Measurements from ENCODE around the gene MS4A15. TPM values are rescaled to one million over a fixed set of nuclear protein-coding genes. Genes with fewer than 3 reads are reported as not detected.

MS4A15 gene
- total RNA-seq, 1 donor from 2014 or later: not detected

DNA sequence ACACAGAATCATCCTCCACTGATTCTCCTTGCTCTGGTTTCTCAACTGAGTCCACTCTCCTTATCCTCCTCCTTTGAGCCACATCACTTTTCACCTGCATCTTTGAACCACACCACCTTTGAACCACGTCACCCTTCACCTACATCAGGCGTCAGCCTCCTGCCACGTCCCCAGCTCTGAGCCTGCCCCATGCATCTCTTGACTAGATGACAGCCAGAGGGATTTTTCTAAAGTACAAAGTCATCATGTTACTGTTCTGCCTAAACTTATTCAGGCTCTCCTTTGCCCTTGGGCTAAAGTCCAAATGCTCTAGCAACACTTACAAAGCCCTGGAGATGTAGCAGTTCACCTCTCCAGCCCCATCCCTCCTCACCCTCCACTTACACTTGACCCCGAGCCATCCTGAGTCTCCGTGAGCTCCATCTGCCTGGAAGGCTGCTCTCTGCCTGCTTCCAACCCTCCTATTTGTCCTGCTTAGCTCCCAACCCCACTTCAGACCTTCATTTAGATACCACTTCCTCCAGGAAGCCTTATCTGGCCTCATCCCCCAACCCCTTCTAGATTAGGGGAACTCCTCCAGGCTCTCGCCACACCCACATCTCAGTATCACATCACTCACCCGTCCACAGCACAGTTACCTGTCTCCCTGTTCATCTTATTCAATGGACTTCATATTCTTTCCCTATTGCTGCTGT lies 24.8 kb downstream of the MS4A15 start:
- DNase-seq (ENCODE audit: low spot score, unreplicated experiment): no peak
- Mint-ChIP-seq H3K36me3 (ENCODE audit: insufficient read depth) (no peaks in the 10 kb centered on the region), H3K27me3 (peaks cover 7% of the 10 kb centered on the region), H3K27ac (no peak overlapping the region), H3K4me3 (ENCODE audit: low read depth) (no peak overlapping the region), H3K9me3 (ENCODE audit: low read depth) (no peaks in the 10 kb centered on the region), H3K4me1 (ENCODE audit: low read depth) (no peaks in the 10 kb centered on the region)
- TF ChIP-seq, protein P1, sequence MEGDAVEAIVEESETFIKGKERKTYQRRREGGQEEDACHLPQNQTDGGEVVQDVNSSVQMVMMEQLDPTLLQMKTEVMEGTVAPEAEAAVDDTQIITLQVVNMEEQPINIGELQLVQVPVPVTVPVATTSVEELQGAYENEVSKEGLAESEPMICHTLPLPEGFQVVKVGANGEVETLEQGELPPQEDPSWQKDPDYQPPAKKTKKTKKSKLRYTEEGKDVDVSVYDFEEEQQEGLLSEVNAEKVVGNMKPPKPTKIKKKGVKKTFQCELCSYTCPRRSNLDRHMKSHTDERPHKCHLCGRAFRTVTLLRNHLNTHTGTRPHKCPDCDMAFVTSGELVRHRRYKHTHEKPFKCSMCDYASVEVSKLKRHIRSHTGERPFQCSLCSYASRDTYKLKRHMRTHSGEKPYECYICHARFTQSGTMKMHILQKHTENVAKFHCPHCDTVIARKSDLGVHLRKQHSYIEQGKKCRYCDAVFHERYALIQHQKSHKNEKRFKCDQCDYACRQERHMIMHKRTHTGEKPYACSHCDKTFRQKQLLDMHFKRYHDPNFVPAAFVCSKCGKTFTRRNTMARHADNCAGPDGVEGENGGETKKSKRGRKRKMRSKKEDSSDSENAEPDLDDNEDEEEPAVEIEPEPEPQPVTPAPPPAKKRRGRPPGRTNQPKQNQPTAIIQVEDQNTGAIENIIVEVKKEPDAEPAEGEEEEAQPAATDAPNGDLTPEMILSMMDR (IDR thresholded peaks at IDR 0.05; ENCODE audit: unreplicated experiment): no peak

DNA sequence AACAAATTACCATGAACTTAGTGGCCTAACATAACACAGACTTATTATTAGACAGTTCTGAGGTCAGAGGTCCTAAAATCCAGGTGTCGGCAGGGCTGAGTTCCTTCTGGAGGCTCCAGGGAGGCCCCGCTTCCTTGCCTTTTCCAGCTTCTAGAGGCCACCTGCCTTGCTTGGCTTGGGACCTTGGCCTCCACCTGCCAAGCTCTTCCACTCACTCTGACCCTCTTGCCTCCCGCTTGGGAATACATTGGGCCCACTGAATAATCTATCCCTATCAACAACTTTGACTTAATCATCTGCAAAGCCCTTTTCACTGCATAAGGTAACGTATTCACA lies 25.3 kb downstream of the MS4A15 start:
- no peaks in the 10 kb centered on the region for H3K4me1 Mint-ChIP-seq (ENCODE audit: low read depth)
- no peaks in the 10 kb centered on the region for H3K36me3 Mint-ChIP-seq (ENCODE audit: insufficient read depth)
- no peaks in the 10 kb centered on the region for H3K9me3 Mint-ChIP-seq (ENCODE audit: low read depth)

DNA sequence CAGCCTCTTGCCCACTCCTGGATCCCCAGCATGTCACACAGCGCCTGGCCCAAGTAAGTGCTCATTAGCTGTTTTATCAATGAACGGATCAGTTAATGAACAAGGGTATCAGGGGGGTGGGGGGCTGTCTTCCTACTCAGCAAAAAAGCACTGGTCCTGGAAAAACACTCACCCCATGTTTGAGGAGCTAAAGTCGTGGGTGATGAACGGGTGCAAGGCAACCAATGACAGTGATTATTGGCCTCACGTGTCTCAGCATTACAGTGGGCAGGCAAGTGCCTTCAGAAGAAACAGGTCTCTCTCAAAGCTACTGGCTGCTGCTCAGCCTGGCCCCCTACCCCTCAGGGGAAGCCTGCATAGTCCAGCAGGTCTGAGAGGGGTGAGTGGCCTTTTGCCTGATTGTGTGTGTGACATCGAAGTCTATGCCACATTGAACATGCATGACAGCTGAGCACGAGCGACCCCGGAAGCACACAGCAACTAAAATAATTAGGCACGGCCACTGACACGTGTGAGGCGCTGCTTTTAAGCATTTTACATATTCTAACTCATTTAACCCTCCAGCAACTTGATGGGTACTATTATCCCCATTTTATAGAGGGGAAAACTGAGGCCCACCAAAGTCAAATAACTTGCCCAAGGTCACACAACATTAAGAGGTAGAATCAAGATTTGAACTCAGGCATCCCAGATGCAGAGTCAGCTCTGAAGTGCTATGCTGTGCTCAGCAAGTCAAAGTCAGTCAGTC lies 25.9 kb downstream of the MS4A15 start:
- no peaks in the 10 kb centered on the region for H3K4me1 Mint-ChIP-seq (ENCODE audit: low read depth)
- H3K4me3 Mint-ChIP-seq (ENCODE audit: low read depth): no peak overlapping the region
- H3K36me3 Mint-ChIP-seq (ENCODE audit: insufficient read depth): no peaks in the 10 kb centered on the region
- DNase-seq (ENCODE audit: low spot score, unreplicated experiment): no peak
- H3K27me3 Mint-ChIP-seq: peaks cover 2% of the 10 kb centered on the region
- no peak overlapping the region for H3K27ac Mint-ChIP-seq
- no peaks in the 10 kb centered on the region for H3K9me3 Mint-ChIP-seq (ENCODE audit: low read depth)
- TF ChIP-seq, protein P1 (IDR thresholded peaks at IDR 0.05; ENCODE audit: unreplicated experiment): no peak

More for the DNA sequence above, 25.3 kb downstream of the MS4A15 start:
- Mint-ChIP-seq H3K27ac (no peak overlapping the region), H3K4me3 (ENCODE audit: low read depth) (no peak overlapping the region), H3K27me3 (peaks cover 7% of the 10 kb centered on the region)
- TF ChIP-seq, protein P1 (IDR thresholded peaks at IDR 0.05; ENCODE audit: unreplicated experiment): no peak
- no peak for DNase-seq (ENCODE audit: low spot score, unreplicated experiment)

DNA sequence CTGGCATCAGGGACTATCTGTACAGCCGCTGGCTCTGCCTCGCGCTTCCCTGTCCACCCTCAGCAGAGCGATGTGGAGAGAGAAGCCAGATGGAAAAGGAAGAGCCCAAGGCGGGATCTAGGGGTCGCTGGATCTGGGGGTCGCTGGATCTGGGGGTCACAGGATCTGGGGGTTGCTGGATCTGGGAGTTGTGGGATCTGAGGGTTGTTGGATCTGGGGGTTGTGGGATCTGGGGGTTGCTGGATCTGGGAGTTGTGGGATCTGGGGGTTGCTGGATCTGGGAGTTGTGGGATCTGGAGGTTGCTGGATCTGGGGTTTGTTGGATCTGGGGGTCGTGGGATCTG lies 26.4 kb downstream of the MS4A15 start:
- Mint-ChIP-seq H3K36me3 (ENCODE audit: insufficient read depth) (no peaks in the 10 kb centered on the region), H3K4me3 (ENCODE audit: low read depth) (no peak overlapping the region), H3K9me3 (ENCODE audit: low read depth) (no peaks in the 10 kb centered on the region), H3K27ac (no peak overlapping the region), H3K27me3 (no peaks in the 10 kb centered on the region), H3K4me1 (ENCODE audit: low read depth) (no peaks in the 10 kb centered on the region)
- no peak for DNase-seq (ENCODE audit: low spot score, unreplicated experiment)
- TF ChIP-seq, protein P1 (IDR thresholded peaks at IDR 0.05; ENCODE audit: unreplicated experiment): no peak

DNA sequence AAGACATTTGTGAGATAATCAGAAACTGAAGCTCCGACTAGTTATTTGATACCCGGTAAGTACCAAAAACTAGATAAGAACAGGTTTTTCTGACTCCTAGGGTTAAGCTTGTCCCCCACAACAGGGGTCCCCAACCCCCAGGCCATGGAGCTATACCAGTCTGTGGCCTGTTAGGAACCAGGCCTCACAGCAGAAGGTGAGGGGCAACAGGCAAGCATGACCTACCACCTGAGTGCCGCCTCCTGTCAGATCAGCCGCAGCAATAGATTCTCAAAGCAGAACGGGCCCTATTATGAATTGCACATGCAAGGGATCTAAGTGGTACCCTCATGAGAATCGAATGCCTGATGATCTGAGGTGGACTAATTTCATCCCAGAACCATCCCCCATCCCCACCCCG lies 27.2 kb downstream of the MS4A15 start:
- Mint-ChIP-seq H3K9me3 (ENCODE audit: low read depth) (no peaks in the 10 kb centered on the region), H3K4me3 (ENCODE audit: low read depth) (no peak overlapping the region), H3K27ac (no peak overlapping the region), H3K36me3 (ENCODE audit: insufficient read depth) (no peaks in the 10 kb centered on the region), H3K4me1 (ENCODE audit: low read depth) (no peaks in the 10 kb centered on the region), H3K27me3 (no peaks in the 10 kb centered on the region)
- TF ChIP-seq, protein P1 (IDR thresholded peaks at IDR 0.05; ENCODE audit: unreplicated experiment): no peak
- no peak for DNase-seq (ENCODE audit: low spot score, unreplicated experiment)
